Lung microvascular endothelial cell (primary cell): Measurements from ENCODE around the gene CASZ1. TPM values are rescaled to one million over a fixed set of nuclear protein-coding genes. Genes with fewer than 3 reads are reported as not detected.

Experiments
- DNase-seq, 2 donors: peaks; one replicate each; pipeline versions ENCODE4 v3.0.0 to v3.0.0-alpha.2; 2010; ENCODE audit warnings: low read depth in 2 of 2
- total RNA-seq: library from RNA; depleted of rRNA; stranded (reverse); fragments of >200 nt; gene quantifications from 2 replicates; pipeline ENCODE4 v1.2.1, GENCODE V29; 2014

CASZ1 gene
- total RNA-seq, 1 donor from 2014 or later = 0.99 TPM

GRCh38 chr1:10608690-10609089 lies 187.8 kb downstream of the CASZ1 start:
- no peak for DNase-seq

- DNase-seq = no peak
These were observed 189.2 kb downstream of the CASZ1 start for GRCh38 chr1:10607228-10607627.

- DNase-seq = no peak
These were observed 190.4 kb downstream of the CASZ1 start for GRCh38 chr1:10606064-10606463.

GRCh38 chr1:10604966-10605365 lies 191.5 kb downstream of the CASZ1 start:
- DNase-seq = no peak

GRCh38 chr1:10602936-10603335 lies 193.5 kb downstream of the CASZ1 start:
- no peak for DNase-seq

GRCh38 chr1:10601342-10602070 lies 194.9 kb downstream of the CASZ1 start:
- DNase-seq = no peak

- peak in 1 of 2 donors; percentile 19 for DNase-seq
These were observed 197.1 kb downstream of the CASZ1 start for GRCh38 chr1:10599194-10599861.

- peak in 1 of 2 donors; percentile 28 for DNase-seq
These were observed 198.1 kb downstream of the CASZ1 start for GRCh38 chr1:10598389-10598702.

- peak in 1 of 2 donors; percentile 36 for DNase-seq
These were observed 198.7 kb downstream of the CASZ1 start for GRCh38 chr1:10597492-10598388.

- DNase-seq = peak in 1 of 2 donors; percentile 32
These were observed 199.7 kb downstream of the CASZ1 start for GRCh38 chr1:10596780-10597179.

GRCh38 chr1:10594595-10595223 lies 201.7 kb downstream of the CASZ1 start:
- DNase-seq = no peak

GRCh38 chr1:10593750-10594149 lies 202.7 kb downstream of the CASZ1 start:
- no peak for DNase-seq

GRCh38 chr1:10592373-10592772 lies 204.1 kb downstream of the CASZ1 start:
- DNase-seq = no peak

- DNase-seq = no peak
These were observed 205.4 kb downstream of the CASZ1 start for GRCh38 chr1:10591010-10591409.

- no peak for DNase-seq
These were observed 207.4 kb downstream of the CASZ1 start for GRCh38 chr1:10589074-10589473.

GRCh38 chr1:10588640-10589039 lies 207.8 kb downstream of the CASZ1 start:
- DNase-seq = no peak

Other genes starting within 250 kb of the CASZ1 start
- 59.9 and 61.9 TPM in 2 replicates for gene TARDBP, start 216.0 kb upstream of the CASZ1 start, total RNA-seq